H9 (cell line): ENCODE measurements around the gene PASK. TPM values are rescaled to one million over a fixed set of nuclear protein-coding genes. Genes with fewer than 3 reads are reported as not detected.

Experiments used
- DNase-seq: peaks from one replicate; pipeline ENCODE4 v3.0.0-alpha.2; 2017
- H2AFZ ChIP-seq: one replicate; pipeline ENCODE4 v1.6.1; 2013; ENCODE audit warnings: mild to moderate bottlenecking, low read length, control low read depth, moderate library complexity
- H2AK5ac ChIP-seq: 2 replicates; pipeline ENCODE4 v1.6.1; 2013; ENCODE audit warnings: low read length, control low read depth, mixed read lengths; ENCODE audit not compliant: insufficient read length
- H2BK120ac ChIP-seq: one replicate; pipeline ENCODE4 v1.6.1; 2013; ENCODE audit warnings: low read depth, mild to moderate bottlenecking, low read length, control low read depth, inconsistent platforms; ENCODE audit not compliant: poor library complexity, severe bottlenecking
- H2BK12ac ChIP-seq: 2 replicates; pipeline ENCODE4 v1.6.1; 2013; ENCODE audit warnings: low read length, control low read depth, mixed read lengths, low read depth; ENCODE audit not compliant: insufficient read length
- H2BK15ac ChIP-seq: 2 replicates; pipeline ENCODE4 v1.6.1; 2013; ENCODE audit warnings: low read depth, low read length, control low read depth
- H2BK20ac ChIP-seq: one replicate; pipeline ENCODE4 v1.6.1; 2013; ENCODE audit warnings: low read depth, mild to moderate bottlenecking, low read length, control low read depth, inconsistent platforms; ENCODE audit not compliant: poor library complexity, severe bottlenecking
- H2BK5ac ChIP-seq: 2 replicates; pipeline ENCODE4 v1.6.1; 2013; ENCODE audit warnings: low read length, control low read depth, mixed read lengths; ENCODE audit not compliant: insufficient read length
- H3K14ac ChIP-seq: 2 replicates; pipeline ENCODE4 v1.6.1; 2013; ENCODE audit warnings: low read length, control low read depth; ENCODE audit not compliant: insufficient read depth
- H3K18ac ChIP-seq: 2 replicates; pipeline ENCODE4 v1.6.1; 2013; ENCODE audit warnings: low read depth, mild to moderate bottlenecking, mixed read lengths, low read length, control low read depth; ENCODE audit not compliant: insufficient read length
- H3K23ac ChIP-seq: 2 replicates; pipeline ENCODE4 v1.6.1; 2013; ENCODE audit warnings: low read length, control low read depth, mixed read lengths, low read depth; ENCODE audit not compliant: insufficient read length
- H3K23me2 ChIP-seq: 2 replicates; pipeline ENCODE4 v1.6.1; 2013; ENCODE audit warnings: low read depth, mild to moderate bottlenecking, mixed read lengths, low read length, control low read depth; ENCODE audit not compliant: insufficient read length, poor library complexity, severe bottlenecking
- H3K27ac ChIP-seq: 2 replicates; pipeline ENCODE4 v1.5.1; 2013; ENCODE audit warnings: low read length, control low read depth, mixed read lengths, low read depth; ENCODE audit not compliant: insufficient read length
- H3K27me3 ChIP-seq: 2 replicates; pipeline ENCODE4 v1.6.1; 2013; ENCODE audit warnings: low read length, control low read depth, inconsistent platforms; ENCODE audit not compliant: insufficient read depth
- H3K4ac ChIP-seq: 2 replicates; pipeline ENCODE4 v1.6.1; 2013; ENCODE audit warnings: low read depth, mild to moderate bottlenecking, control low read depth, inconsistent platforms, low read length, moderate library complexity
- H3K4me1 ChIP-seq: 2 replicates; pipeline ENCODE4 v1.6.1; 2013; ENCODE audit warnings: low read length, control low read depth, inconsistent platforms; ENCODE audit not compliant: insufficient read depth
- H3K4me2 ChIP-seq: 2 replicates; pipeline ENCODE4 v1.6.1; 2013; ENCODE audit warnings: low read length, control low read depth, mixed read lengths; ENCODE audit not compliant: insufficient read length, insufficient read depth
- H3K56ac ChIP-seq: 2 replicates; pipeline ENCODE4 v1.6.1; 2013; ENCODE audit warnings: low read depth, mild to moderate bottlenecking, mixed read lengths, low read length, control low read depth; ENCODE audit not compliant: insufficient read length
- H3K79me1 ChIP-seq: 2 replicates; pipeline ENCODE4 v1.6.1; 2013; ENCODE audit warnings: low read depth, mild to moderate bottlenecking, moderate library complexity, low read length, control low read depth, inconsistent platforms; ENCODE audit not compliant: insufficient read depth, poor library complexity, severe bottlenecking
- H3K79me2 ChIP-seq: 2 replicates; pipeline ENCODE4 v1.6.1; 2013; ENCODE audit warnings: low read length, control low read depth, inconsistent platforms; ENCODE audit not compliant: insufficient read depth
- H3K9ac ChIP-seq: 2 replicates; pipeline ENCODE4 v1.6.1; 2013; ENCODE audit warnings: low read length, control low read depth, mixed read lengths; ENCODE audit not compliant: insufficient read length; ENCODE audit errors: extremely low read depth
- H3K9me3 ChIP-seq: one replicate; pipeline ENCODE4 v1.6.1; 2013; ENCODE audit warnings: low read depth, low read length, inconsistent platforms; ENCODE audit not compliant: control insufficient read depth
- H3T11ph ChIP-seq: one replicate; pipeline ENCODE4 v1.6.1; 2013; ENCODE audit warnings: mild to moderate bottlenecking, low read length, control low read depth, inconsistent platforms
- H4K20me1 ChIP-seq: one replicate; pipeline ENCODE4 v1.6.1; 2013; ENCODE audit not compliant: control insufficient read depth, insufficient read length, insufficient read depth
- H4K5ac ChIP-seq: 2 replicates; pipeline ENCODE4 v1.6.1; 2013; ENCODE audit warnings: low read depth, mild to moderate bottlenecking, mixed read lengths, low read length, control low read depth; ENCODE audit not compliant: insufficient read length
- H4K8ac ChIP-seq: replicated peaks from 2 replicates; pipeline ENCODE4 v1.6.1; 2013; ENCODE audit warnings: low read length, control low read depth, mixed read lengths, low read depth; ENCODE audit not compliant: insufficient read length
- H4K91ac ChIP-seq: 2 replicates; pipeline ENCODE4 v1.6.1; 2013; ENCODE audit warnings: low read depth, mild to moderate bottlenecking, moderate library complexity, mixed read lengths, low read length, control low read depth; ENCODE audit not compliant: insufficient read length
- H3K27ac Mint-ChIP-seq, 3 experiments: 2 replicates in 2 of 3; 3 replicates in 1 of 3; pipeline ENCODE4 v1.8.0; 2020 to 2021; ENCODE audit warnings: mixed read lengths in 3 of 3, mild to moderate bottlenecking in 1 of 3, moderate library complexity in 1 of 3
- H3K27me3 Mint-ChIP-seq: 2 replicates; pipeline ENCODE4 v1.8.0; 2021; ENCODE audit warnings: low read depth, mild to moderate bottlenecking, moderate library complexity, mixed read lengths
- H3K36me3 Mint-ChIP-seq, 3 experiments: 2 replicates in 2 of 3; 3 replicates in 1 of 3; pipeline ENCODE4 v1.8.0; 2020 to 2021; ENCODE audit warnings: low read depth in 3 of 3, mixed read lengths in 3 of 3; ENCODE audit not compliant: insufficient read depth in 1 of 3
- H3K4me1 Mint-ChIP-seq, 2 experiments: 2 replicates each; pipeline ENCODE4 v1.8.0; 2020; ENCODE audit warnings: mixed read lengths in 2 of 2
- H3K4me3 Mint-ChIP-seq, 2 experiments: 2 replicates in 1 of 2; 3 replicates in 1 of 2; pipeline ENCODE4 v1.8.0; 2020 to 2021; ENCODE audit warnings: mild to moderate bottlenecking in 2 of 2, mixed read lengths in 2 of 2, moderate library complexity in 1 of 2
- H3K9me3 Mint-ChIP-seq, 2 experiments: 2 replicates in 1 of 2; 3 replicates in 1 of 2; pipeline ENCODE4 v1.8.0; 2020; ENCODE audit warnings: mild to moderate bottlenecking in 2 of 2, mixed read lengths in 2 of 2, moderate library complexity in 1 of 2
- WGBS: extraction: QIAGEN DNeasy Blood & Tissue Kit; methylation state at CpG from one replicate; pipeline ENCODE4 v1.1.7; 2013; ENCODE audit warnings: missing lambda C conversion rate, low lambda C conversion rate, mixed read lengths; ENCODE audit not compliant: insufficient read length; ENCODE audit errors: extremely low coverage; 5-methylcytosine and 5-hydroxymethylcytosine counted together
- long read RNA-seq: library from polyadenylated mRNA; unstranded; transcript quantifications from one replicate; pipeline ENCODE4 v2.0.0, GENCODE V29; 2020
- total RNA-seq: library from RNA; stranded (reverse); gene quantifications from 2 replicates; pipeline ENCODE4 v1.2.1, GENCODE V29; 2021
- TF ChIP-seq, protein P1 (sequence below): fragments of 200-600 bp; sonication (generic); conservative IDR thresholded peaks from 3 replicates; pipeline ENCODE4 v1.8.0; 2021; ENCODE audit warnings: antibody characterized with exemption, mild to moderate bottlenecking

Gene PASK
- 66.1 and 68.0 TPM in 2 replicates for total RNA-seq
- long read RNA-seq, full-length matches to known transcripts, result 102 of 181 reads
- long read RNA-seq, partial matches to known transcripts, result 28 of 181 reads
- long read RNA-seq, other reads (novel, unspliced or antisense), result 51 of 181 reads

GRCh38 chr2:241148891-241149674 is at the start of gene PASK:
Gene PASK (minus strand): TSS chr2:241149472. CDS start chr2:241143032, 6,440 bp downstream.
- H3K56ac ChIP-seq, result no peak within 1 kb of the TSS
- no CpG with 5 or more reads among the region's 88 CpGs for whole genome bisulfite sequencing
- peaks cover 28 to 30% of the 10 kb centered on the region in 2 experiments for H3K4me1 Mint-ChIP-seq
- H3K23ac ChIP-seq, result no peak within 1 kb of the TSS
- TF ChIP-seq, protein P1, sequence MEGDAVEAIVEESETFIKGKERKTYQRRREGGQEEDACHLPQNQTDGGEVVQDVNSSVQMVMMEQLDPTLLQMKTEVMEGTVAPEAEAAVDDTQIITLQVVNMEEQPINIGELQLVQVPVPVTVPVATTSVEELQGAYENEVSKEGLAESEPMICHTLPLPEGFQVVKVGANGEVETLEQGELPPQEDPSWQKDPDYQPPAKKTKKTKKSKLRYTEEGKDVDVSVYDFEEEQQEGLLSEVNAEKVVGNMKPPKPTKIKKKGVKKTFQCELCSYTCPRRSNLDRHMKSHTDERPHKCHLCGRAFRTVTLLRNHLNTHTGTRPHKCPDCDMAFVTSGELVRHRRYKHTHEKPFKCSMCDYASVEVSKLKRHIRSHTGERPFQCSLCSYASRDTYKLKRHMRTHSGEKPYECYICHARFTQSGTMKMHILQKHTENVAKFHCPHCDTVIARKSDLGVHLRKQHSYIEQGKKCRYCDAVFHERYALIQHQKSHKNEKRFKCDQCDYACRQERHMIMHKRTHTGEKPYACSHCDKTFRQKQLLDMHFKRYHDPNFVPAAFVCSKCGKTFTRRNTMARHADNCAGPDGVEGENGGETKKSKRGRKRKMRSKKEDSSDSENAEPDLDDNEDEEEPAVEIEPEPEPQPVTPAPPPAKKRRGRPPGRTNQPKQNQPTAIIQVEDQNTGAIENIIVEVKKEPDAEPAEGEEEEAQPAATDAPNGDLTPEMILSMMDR, result no peak
- no peaks in the 10 kb centered on the region for H3K79me2 ChIP-seq
- H2AFZ ChIP-seq, result no peak within 1 kb of the TSS
- peak within 1 kb of the TSS; percentile 38 for H3K4me2 ChIP-seq
- no peak within 1 kb of the TSS for H4K8ac ChIP-seq
- no peak within 1 kb of the TSS for H2BK5ac ChIP-seq
- H2BK20ac ChIP-seq, result no peak within 1 kb of the TSS
- no peak within 1 kb of the TSS for H3T11ph ChIP-seq
- H3K9me3 ChIP-seq, result no peaks in the 10 kb centered on the region
- no peaks in the 10 kb centered on the region; a peak in 1 of 5 replicates for H3K9me3 Mint-ChIP-seq
- H3K4me1 ChIP-seq, result peaks cover 12% of the 10 kb centered on the region; the same call in 1 of the 2 replicates
- H3K79me1 ChIP-seq, result no peaks in the 10 kb centered on the region
- H3K4ac ChIP-seq, result no peak within 1 kb of the TSS
- H3K18ac ChIP-seq, result no peak within 1 kb of the TSS
- no peak within 1 kb of the TSS for H4K5ac ChIP-seq
- no peak within 1 kb of the TSS for H2BK15ac ChIP-seq
- no peaks in the 10 kb centered on the region for H4K20me1 ChIP-seq
- H3K36me3 Mint-ChIP-seq, result peaks cover 0 to 10% (median 9%) of the 10 kb centered on the region in 3 experiments; a peak in 5 of 7 replicates
- peaks cover 10% of the 10 kb centered on the region for H3K23me2 ChIP-seq
- H2BK12ac ChIP-seq, result no peak within 1 kb of the TSS
- no peak within 1 kb of the TSS for H2BK120ac ChIP-seq
- peak within 1 kb of the TSS; percentile 63 for H3K9ac ChIP-seq
- H2AK5ac ChIP-seq, result no peak within 1 kb of the TSS
- peak; percentile 98 for DNase-seq
- H3K27me3 ChIP-seq, result no peaks in the 10 kb centered on the region
- peak within 1 kb of the TSS; percentile 48 to 95 (median 93); a peak in 6 of 7 replicates for H3K27ac Mint-ChIP-seq
- H3K27ac ChIP-seq, result no peak within 1 kb of the TSS
- peaks cover 3% of the 10 kb centered on the region for H3K27me3 Mint-ChIP-seq
- peak within 1 kb of the TSS; percentile 87 to 95 for H3K4me3 Mint-ChIP-seq
- no peak within 1 kb of the TSS for H4K91ac ChIP-seq
- no peak within 1 kb of the TSS; the same call in 1 of the 2 replicates for H3K14ac ChIP-seq
